ENCODE data around the gene GPR22. TPM values are rescaled to one million over a fixed set of nuclear protein-coding genes. Genes with fewer than 3 reads are reported as not detected.

The GPR22 gene, protein sequence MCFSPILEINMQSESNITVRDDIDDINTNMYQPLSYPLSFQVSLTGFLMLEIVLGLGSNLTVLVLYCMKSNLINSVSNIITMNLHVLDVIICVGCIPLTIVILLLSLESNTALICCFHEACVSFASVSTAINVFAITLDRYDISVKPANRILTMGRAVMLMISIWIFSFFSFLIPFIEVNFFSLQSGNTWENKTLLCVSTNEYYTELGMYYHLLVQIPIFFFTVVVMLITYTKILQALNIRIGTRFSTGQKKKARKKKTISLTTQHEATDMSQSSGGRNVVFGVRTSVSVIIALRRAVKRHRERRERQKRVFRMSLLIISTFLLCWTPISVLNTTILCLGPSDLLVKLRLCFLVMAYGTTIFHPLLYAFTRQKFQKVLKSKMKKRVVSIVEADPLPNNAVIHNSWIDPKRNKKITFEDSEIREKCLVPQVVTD
- polyA plus RNA-seq = not detected

DNA sequence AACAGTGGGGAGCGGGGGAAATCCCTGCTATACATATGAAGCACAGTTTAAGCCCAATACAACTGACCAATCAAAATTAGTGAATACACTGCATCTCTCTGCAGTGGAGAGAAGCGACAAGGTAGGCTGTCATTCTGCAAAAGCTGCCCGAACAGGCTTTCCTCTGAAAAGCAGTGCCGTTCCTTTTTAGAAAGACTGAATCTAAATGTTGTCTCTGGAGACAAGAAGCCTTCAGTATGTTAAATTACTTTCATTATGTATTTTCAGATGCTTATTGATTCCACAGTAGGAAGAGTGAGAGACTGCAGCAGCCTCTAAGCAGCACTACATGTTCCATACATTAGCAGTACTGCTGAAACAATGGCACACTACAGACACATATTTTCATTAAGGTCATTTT is at the start of gene GPR22:
GPR22 (plus strand) TSS at position 129 of the 400 bp plus-strand sequence. CDS start 4,004 bp downstream, outside the sequence.
- no peaks in the 10 kb centered on the region for H3K27me3 Mint-ChIP-seq
- H3K4me1 Mint-ChIP-seq = peaks cover 0 to 17% (median 10%) of the 10 kb centered on the region in 3 donors
- no peaks in the 10 kb centered on the region for H3K36me3 Mint-ChIP-seq
- no peak within 1 kb of the TSS for H3K27ac Mint-ChIP-seq
- H3K9me3 Mint-ChIP-seq = no peaks in the 10 kb centered on the region
- peak within 1 kb of the TSS in 1 of 4 donors; percentile 38 for H3K4me3 Mint-ChIP-seq

DNA sequence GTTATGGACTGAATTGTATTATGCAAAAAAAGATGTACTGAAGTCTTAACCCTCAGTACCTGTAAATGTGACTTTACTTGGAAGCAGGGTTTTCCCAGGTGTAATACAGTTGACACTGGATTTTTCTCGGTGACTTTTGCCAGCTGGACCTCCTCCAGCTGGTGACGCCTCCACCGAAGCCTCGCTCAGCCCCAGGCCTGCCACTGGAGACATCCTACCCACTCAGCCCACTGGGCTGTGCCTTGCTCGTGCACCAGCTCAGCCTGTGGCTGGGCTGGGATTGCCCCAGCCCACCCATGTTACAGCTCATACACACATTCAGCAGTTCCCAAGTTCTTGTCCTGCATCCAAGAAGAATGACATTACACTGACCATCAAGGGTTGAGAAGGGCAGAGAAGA is 42.4 kb upstream of the GPR22 start:
- H3K27ac Mint-ChIP-seq = no peak overlapping the region
- H3K36me3 Mint-ChIP-seq = peaks cover 10% of the 10 kb centered on the region
- H3K4me3 Mint-ChIP-seq = no peak overlapping the region
- no peaks in the 10 kb centered on the region for H3K27me3 Mint-ChIP-seq
- H3K4me1 Mint-ChIP-seq = peaks cover 9 to 25% (median 9%) of the 10 kb centered on the region in 3 donors
- H3K9me3 Mint-ChIP-seq = no peaks in the 10 kb centered on the region

- H3K36me3 Mint-ChIP-seq = peaks cover 10% of the 10 kb centered on the region
- peaks cover 9 to 20% (median 9%) of the 10 kb centered on the region in 3 donors for H3K4me1 Mint-ChIP-seq
- no peak overlapping the region for H3K27ac Mint-ChIP-seq
- H3K27me3 Mint-ChIP-seq = no peaks in the 10 kb centered on the region
- no peak overlapping the region for H3K4me3 Mint-ChIP-seq
- H3K9me3 Mint-ChIP-seq = no peaks in the 10 kb centered on the region
Observed at GRCh38 chr7:107428642-107429041, 41.2 kb upstream of the GPR22 start.

- Mint-ChIP-seq H3K27ac (no peak overlapping the region), H3K36me3 (peaks cover 14% of the 10 kb centered on the region), H3K27me3 (no peaks in the 10 kb centered on the region), H3K4me3 (no peak overlapping the region), H3K4me1 (peaks cover 9 to 19% (median 9%) of the 10 kb centered on the region in 3 donors), H3K9me3 (no peaks in the 10 kb centered on the region)
Observed at GRCh38 chr7:107430057-107430456, 39.8 kb upstream of the GPR22 start.

DNA sequence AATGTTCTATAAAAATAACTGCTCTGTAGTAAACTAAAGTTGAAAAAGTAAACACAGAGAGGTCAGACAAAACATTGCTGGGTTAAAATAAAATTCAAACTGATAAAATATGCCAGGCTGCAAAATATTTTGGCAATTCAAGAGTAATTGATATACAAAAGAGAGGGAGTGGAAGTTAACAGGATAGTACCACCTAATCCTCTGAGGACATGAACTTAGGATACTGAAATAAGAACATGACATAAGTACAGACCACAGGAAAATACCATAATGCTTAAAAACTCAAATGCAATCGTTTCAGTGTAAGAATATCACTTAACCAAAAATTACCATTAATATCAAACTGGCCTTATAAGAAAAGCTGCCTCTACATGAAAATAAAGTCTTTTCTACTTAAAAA is 37.6 kb upstream of the GPR22 start:
- Mint-ChIP-seq H3K36me3 (peaks cover 14% of the 10 kb centered on the region), H3K27me3 (no peaks in the 10 kb centered on the region), H3K4me1 (peaks cover 9 to 19% (median 12%) of the 10 kb centered on the region in 3 donors), H3K4me3 (no peak overlapping the region), H3K9me3 (peaks cover 2 to 4% (median 3%) of the 10 kb centered on the region in 3 donors), H3K27ac (no peak overlapping the region)

DNA sequence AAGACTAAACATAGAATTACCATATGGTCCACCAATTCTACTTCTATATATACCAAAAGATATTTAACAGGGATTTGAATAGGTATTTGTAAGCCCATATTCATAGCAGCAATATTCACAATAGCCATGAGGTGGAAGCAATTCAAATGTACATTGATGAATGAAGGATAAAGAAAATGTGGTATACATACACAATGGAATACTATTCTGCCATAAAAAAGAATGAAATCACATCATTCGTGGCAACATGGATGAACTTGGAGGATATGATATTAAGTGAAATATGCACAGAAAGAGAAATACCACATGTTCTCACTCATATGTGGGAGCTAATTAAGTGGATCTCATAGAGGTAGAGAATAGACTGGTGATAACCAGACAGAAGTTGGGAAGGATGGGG is 34.1 kb upstream of the GPR22 start:
- H3K9me3 Mint-ChIP-seq = peaks cover 2 to 4% (median 3%) of the 10 kb centered on the region in 3 donors
- H3K36me3 Mint-ChIP-seq = peaks cover 7% of the 10 kb centered on the region
- no peak overlapping the region for H3K27ac Mint-ChIP-seq
- no peaks in the 10 kb centered on the region for H3K27me3 Mint-ChIP-seq
- H3K4me1 Mint-ChIP-seq = peaks cover 3 to 5% (median 4%) of the 10 kb centered on the region in 3 donors
- no peak overlapping the region for H3K4me3 Mint-ChIP-seq

- H3K4me3 Mint-ChIP-seq = no peak overlapping the region
- H3K4me1 Mint-ChIP-seq = peaks cover 3% of the 10 kb centered on the region in 3 donors
- peaks cover 14% of the 10 kb centered on the region for H3K36me3 Mint-ChIP-seq
- H3K27me3 Mint-ChIP-seq = no peaks in the 10 kb centered on the region
- H3K9me3 Mint-ChIP-seq = peaks cover 2 to 10% (median 3%) of the 10 kb centered on the region in 3 donors
- H3K27ac Mint-ChIP-seq = no peak overlapping the region
Observed at GRCh38 chr7:107439025-107439424, 30.8 kb upstream of the GPR22 start.

- Mint-ChIP-seq H3K27ac (no peak overlapping the region), H3K27me3 (no peaks in the 10 kb centered on the region), H3K4me1 (peaks cover 1 to 3% (median 3%) of the 10 kb centered on the region in 3 donors), H3K4me3 (no peak overlapping the region), H3K36me3 (peaks cover 12% of the 10 kb centered on the region), H3K9me3 (peaks cover 0 to 6% (median 0%) of the 10 kb centered on the region in 3 donors)
Observed at GRCh38 chr7:107441581-107442422, 28.1 kb upstream of the GPR22 start.

GRCh38 chr7:107442678-107443077 is 27.2 kb upstream of the GPR22 start:
- Mint-ChIP-seq H3K27me3 (no peaks in the 10 kb centered on the region), H3K27ac (no peak overlapping the region)

GRCh38 chr7:107446531-107446930 is 23.3 kb upstream of the GPR22 start:
- no peak overlapping the region for H3K27ac Mint-ChIP-seq
- peaks cover 0 to 4% (median 0%) of the 10 kb centered on the region in 3 donors for H3K4me1 Mint-ChIP-seq
- peaks cover 0 to 6% (median 0%) of the 10 kb centered on the region in 3 donors for H3K9me3 Mint-ChIP-seq
- H3K27me3 Mint-ChIP-seq = no peaks in the 10 kb centered on the region
- peaks cover 15% of the 10 kb centered on the region for H3K36me3 Mint-ChIP-seq
- H3K4me3 Mint-ChIP-seq = no peak overlapping the region

More at GRCh38 chr7:107442678-107443077, 27.2 kb upstream of the GPR22 start:
- H3K4me1 Mint-ChIP-seq = peaks cover 1 to 3% (median 3%) of the 10 kb centered on the region in 3 donors
- no peak overlapping the region for H3K4me3 Mint-ChIP-seq
- peaks cover 12% of the 10 kb centered on the region for H3K36me3 Mint-ChIP-seq
- H3K9me3 Mint-ChIP-seq = peaks cover 0 to 6% (median 0%) of the 10 kb centered on the region in 3 donors

GRCh38 chr7:107446988-107447387 is 22.9 kb upstream of the GPR22 start:
- peaks cover 0 to 4% (median 0%) of the 10 kb centered on the region in 3 donors for H3K4me1 Mint-ChIP-seq
- no peak overlapping the region for H3K4me3 Mint-ChIP-seq
- H3K27ac Mint-ChIP-seq = no peak overlapping the region
- H3K36me3 Mint-ChIP-seq = peaks cover 15% of the 10 kb centered on the region
- peaks cover 0 to 5% (median 0%) of the 10 kb centered on the region in 3 donors for H3K9me3 Mint-ChIP-seq
- no peaks in the 10 kb centered on the region for H3K27me3 Mint-ChIP-seq

DNA sequence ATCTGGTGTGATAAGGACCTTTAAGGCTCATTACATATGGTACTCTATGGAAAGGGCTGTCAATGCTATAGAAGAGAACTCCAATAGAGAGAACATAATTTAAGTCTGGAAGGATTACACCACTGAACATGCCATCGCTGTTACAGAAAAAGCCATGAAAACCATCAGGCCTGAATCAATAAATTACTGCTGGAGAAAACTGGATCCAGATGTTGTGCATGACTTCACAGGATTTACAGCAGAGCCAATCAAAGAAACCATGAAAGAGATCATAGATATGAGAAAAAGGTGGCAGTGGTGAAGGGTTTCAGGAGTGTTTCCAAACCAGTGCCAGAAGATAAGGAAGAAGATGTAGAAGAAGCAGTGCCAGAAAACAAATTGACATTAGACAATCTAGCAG is 18.9 kb upstream of the GPR22 start:
- H3K4me1 Mint-ChIP-seq = peaks cover 2 to 4% (median 4%) of the 10 kb centered on the region in 3 donors
- peaks cover 14% of the 10 kb centered on the region for H3K36me3 Mint-ChIP-seq
- H3K4me3 Mint-ChIP-seq = no peak overlapping the region
- H3K27me3 Mint-ChIP-seq = no peaks in the 10 kb centered on the region
- no peaks in the 10 kb centered on the region for H3K9me3 Mint-ChIP-seq
- H3K27ac Mint-ChIP-seq = no peak overlapping the region

- Mint-ChIP-seq H3K36me3 (peaks cover 17% of the 10 kb centered on the region), H3K9me3 (no peaks in the 10 kb centered on the region)
Observed at GRCh38 chr7:107453388-107453787, 16.5 kb upstream of the GPR22 start.

DNA sequence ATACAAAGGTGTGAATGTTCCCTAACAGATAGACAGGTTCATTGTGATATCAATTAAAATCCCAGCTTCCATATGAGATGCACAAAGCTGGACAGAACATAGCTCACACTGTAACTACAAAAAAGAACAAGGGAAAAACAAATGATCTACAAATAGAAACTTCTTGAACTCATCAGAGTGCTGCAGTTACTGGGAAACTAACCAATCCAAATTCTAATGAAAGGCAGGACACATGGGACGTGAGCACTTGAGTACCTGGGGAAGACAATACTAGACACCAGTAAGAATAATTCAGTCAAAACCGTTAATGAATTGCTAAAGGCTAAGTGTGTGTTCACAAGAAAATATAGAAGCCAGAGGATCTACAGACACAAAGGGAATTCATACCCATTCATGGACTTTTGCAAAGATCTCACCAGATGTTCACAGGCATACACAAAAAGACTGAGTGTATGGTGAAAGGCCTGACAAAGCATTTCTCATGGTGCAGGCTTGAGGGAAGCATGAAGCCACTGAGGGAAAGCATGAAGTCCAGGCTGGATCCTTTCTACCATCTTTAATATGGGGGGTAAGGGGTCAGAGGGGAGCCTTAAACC is 7.8 kb upstream of the GPR22 start:
- Mint-ChIP-seq H3K27ac (no peak overlapping the region), H3K4me1 (peaks cover 0 to 5% (median 0%) of the 10 kb centered on the region in 3 donors)

More at GRCh38 chr7:107453388-107453787, 16.5 kb upstream of the GPR22 start:
- H3K27ac Mint-ChIP-seq = no peak overlapping the region
- no peaks in the 10 kb centered on the region for H3K27me3 Mint-ChIP-seq
- peaks cover 2 to 4% (median 4%) of the 10 kb centered on the region in 3 donors for H3K4me1 Mint-ChIP-seq
- H3K4me3 Mint-ChIP-seq = no peak overlapping the region

More for the DNA sequence above, 7.8 kb upstream of the GPR22 start:
- H3K9me3 Mint-ChIP-seq = no peaks in the 10 kb centered on the region
- no peaks in the 10 kb centered on the region for H3K27me3 Mint-ChIP-seq
- peaks cover 6% of the 10 kb centered on the region for H3K36me3 Mint-ChIP-seq
- no peak overlapping the region for H3K4me3 Mint-ChIP-seq

Data from IgD-negative memory B cell (primary cell).